ENCODE measurements around the gene CCR7. TPM values are rescaled to one million over a fixed set of nuclear protein-coding genes. Genes with fewer than 3 reads are reported as not detected.

CCR7 gene, protein sequence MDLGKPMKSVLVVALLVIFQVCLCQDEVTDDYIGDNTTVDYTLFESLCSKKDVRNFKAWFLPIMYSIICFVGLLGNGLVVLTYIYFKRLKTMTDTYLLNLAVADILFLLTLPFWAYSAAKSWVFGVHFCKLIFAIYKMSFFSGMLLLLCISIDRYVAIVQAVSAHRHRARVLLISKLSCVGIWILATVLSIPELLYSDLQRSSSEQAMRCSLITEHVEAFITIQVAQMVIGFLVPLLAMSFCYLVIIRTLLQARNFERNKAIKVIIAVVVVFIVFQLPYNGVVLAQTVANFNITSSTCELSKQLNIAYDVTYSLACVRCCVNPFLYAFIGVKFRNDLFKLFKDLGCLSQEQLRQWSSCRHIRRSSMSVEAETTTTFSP
- total RNA-seq, result 0.05 TPM in 1 of 2 replicates, not detected in the other

DNA sequence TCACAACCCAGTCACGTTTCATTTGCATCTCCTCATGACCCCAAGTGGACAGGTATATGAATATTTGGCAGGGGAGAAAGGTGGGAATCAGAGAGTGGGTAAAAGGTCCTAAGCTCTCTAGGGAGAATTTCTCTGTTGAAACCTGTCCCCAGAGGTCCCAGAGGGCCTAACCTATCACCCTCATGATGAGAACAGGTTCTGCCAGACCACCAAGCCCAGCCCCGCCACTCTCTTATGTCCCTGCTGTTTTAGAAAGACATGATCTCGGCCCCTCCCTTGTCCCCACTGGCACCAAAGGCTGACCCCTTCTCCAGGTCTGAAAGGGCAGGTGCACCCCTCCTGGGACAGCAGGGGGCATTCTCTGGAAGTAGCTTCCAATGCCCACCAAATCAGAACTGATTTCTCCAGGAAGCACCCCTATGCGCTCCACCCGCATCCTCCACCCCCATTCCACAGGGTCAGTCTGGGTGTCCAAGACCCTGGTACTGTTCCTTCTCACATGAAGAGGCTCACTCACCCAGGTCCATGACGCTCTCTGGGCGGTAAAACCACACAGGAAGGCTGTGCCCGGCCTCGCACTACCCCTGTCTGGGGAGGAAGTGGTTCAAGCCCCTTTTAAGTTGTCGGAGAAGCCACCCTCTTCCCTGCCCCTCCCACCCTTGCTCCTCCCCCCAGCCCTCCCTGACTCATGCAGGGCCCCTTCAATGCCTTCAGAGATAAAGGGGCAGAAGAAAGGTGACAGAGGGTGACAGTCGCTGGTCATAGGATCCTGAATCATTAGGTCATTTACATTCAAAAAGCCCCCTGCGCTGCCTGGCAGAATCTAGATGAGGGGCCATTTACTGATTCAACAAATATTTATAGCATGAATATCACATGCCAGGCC, at the start of gene CCR7:
Gene CCR7, minus strand, starts transcription at position 590 of the 886 bp plus-strand sequence. Its CDS starts 63 bp downstream, at position 527.
- no peak for DNase-seq (ENCODE audit: extremely low read depth, low read depth, low spot score)

GRCh38 chr17:40614431-40615067, 49.3 kb upstream of the CCR7 start:
- DNase-seq (ENCODE audit: extremely low read depth, low read depth, low spot score), result no peak

- DNase-seq (ENCODE audit: extremely low read depth, low read depth, low spot score), result no peak
Observed at GRCh38 chr17:40613467-40614154, 48.3 kb upstream of the CCR7 start.

GRCh38 chr17:40612599-40613244, 47.5 kb upstream of the CCR7 start:
- DNase-seq (ENCODE audit: extremely low read depth, low read depth, low spot score), result no peak

DNA sequence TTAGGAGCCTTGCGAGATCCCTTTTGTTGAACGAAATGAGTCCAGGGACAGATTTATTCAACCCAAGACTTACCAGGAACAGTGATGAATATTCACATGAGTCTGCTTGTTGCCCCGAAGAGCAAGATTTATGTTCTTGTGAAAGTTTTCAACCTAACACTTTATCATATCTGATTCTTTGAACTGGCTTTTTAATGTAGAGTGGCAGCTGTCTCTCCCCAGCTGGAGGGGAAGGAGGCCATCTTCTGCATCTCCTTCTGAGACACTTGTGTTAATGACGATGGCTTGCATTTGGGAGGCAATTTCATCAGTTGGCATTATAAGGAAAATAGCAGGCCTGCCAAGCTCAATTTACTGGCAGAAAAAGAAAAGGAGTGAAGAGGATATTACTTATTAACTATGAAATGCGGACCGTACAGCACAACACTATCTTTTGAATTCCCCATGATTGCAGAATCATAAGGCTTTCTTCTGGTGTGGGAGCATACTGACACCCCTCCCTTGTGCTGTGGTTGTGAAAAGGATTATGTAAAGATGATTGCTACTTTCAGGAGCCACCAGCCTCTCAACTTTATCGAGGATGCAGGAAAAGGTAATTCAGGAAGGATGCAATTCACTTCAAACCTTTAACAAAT, 46.7 kb upstream of the CCR7 start:
- DNase-seq (ENCODE audit: extremely low read depth, low read depth, low spot score), result no peak

GRCh38 chr17:40610359-40610758, 45.1 kb upstream of the CCR7 start:
- DNase-seq (ENCODE audit: extremely low read depth, low read depth, low spot score), result no peak

- DNase-seq (ENCODE audit: extremely low read depth, low read depth, low spot score), result no peak
Observed at GRCh38 chr17:40608061-40608581, 42.8 kb upstream of the CCR7 start.

- no peak for DNase-seq (ENCODE audit: extremely low read depth, low read depth, low spot score)
Observed at GRCh38 chr17:40607641-40608040, 42.4 kb upstream of the CCR7 start.

DNA sequence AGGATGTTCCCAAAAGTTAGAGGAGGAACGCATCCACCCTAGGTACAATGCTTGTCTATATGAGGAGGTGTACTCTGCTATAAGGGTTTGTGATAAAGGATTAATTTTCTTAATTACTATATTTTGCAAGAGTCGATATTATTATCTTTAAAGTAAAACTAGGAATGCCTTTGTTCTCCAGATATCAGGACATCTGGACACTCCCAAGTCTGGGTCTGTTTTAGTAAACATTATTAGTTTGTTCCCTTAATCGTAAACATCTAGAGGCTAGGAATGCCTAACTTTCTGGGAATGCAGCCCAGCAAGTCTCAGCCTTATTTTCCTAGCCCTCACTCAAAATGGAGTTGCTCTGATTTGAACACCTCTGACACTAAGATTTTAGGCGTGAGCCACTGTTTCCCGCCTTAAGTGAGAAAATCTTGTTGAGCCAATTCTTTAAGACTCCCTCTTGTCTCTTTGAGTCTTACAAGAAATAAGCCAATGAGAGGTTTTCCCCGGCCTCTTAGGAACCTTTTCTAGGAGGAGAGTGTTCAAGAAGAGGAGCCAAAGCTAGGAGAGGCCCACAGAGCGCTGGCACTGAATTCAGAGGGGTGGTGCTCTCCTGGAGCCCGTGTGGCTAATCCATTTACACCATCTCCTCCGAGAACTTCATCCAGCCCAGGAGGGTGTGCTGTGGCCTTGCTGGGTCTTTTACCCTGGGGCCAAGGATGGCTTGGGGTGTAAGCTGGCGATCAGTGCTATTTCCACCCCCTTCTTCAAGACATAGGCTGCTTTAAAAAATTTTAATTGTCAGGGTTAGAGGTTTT, 41.5 kb upstream of the CCR7 start:
- DNase-seq (ENCODE audit: extremely low read depth, low read depth, low spot score), result no peak

DNA sequence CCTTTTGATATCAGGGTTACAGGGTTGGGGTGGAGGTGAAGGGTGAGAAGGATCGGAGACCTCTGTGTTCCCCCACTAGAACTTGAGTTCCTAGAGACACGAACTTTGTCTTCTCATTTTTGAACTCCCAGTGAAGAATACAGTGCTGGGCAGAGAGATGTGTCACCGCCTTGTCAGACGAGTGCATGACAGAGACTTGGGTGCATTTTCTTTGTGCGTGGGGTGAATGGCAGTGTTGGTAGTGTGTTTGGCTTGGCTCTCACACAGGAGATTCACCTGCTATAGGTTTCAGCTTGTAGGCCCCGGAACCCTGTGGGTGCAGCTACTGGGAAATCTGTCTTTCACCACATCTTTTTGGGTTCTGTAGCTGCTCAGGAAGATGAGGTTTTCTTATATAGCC, 40.0 kb upstream of the CCR7 start:
- DNase-seq (ENCODE audit: extremely low read depth, low read depth, low spot score), result no peak

GRCh38 chr17:40604327-40605080, 39.2 kb upstream of the CCR7 start:
- DNase-seq (ENCODE audit: extremely low read depth, low read depth, low spot score), result no peak

DNA sequence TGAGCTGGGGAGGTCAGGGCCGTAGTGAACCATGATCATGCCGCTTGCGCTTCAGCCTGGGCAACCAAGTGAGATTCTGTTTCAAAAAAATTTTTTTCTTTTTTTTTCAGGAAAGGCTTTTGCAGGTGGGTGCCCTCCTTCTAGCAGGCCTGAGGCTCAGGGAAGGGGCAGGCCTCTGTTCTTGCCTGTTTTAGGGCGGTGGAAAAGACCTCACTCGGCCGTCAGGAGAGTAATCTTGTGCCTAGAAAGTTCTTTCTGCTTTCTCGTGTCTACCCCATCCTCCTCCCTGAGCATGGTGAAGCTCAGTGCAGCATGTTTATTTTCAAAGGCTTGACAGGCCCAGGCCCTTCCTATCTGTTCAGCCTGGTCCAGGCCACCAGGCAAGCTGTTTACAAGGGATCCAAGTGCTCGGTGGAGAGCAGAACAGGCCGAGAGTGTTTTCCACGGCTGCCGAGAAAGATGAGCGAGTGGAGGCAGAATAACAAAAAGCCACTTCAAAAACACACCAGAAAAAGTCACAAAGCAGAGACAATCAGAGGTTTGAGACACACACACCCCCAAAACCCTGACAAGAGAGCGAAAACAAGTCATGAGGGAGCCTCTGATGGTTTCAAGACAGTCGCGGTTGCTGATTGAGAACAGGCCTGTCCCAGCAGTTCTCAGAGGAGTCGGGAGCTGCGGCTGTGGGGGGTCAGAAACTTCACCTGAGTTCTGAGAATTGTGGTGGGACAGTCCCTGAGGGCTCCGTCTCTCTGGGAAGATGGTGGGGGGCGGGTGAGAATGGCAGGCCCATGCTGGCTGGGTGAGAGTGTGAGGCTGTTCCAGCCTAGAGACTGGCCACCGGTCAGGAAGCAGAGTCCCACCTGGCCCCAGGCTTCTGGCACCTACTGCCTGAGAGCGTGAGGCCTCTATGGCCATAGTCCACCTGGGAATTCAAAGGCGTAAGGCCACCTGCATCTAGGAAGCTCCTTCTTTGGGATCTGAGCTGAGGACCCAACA, 37.5 kb upstream of the CCR7 start:
- no peak for DNase-seq (ENCODE audit: extremely low read depth, low read depth, low spot score)

- DNase-seq (ENCODE audit: extremely low read depth, low read depth, low spot score), result no peak
Observed at GRCh38 chr17:40600486-40601046, 35.3 kb upstream of the CCR7 start.

- no peak for DNase-seq (ENCODE audit: extremely low read depth, low read depth, low spot score)
Observed at GRCh38 chr17:40599468-40599763, 34.1 kb upstream of the CCR7 start.

DNA sequence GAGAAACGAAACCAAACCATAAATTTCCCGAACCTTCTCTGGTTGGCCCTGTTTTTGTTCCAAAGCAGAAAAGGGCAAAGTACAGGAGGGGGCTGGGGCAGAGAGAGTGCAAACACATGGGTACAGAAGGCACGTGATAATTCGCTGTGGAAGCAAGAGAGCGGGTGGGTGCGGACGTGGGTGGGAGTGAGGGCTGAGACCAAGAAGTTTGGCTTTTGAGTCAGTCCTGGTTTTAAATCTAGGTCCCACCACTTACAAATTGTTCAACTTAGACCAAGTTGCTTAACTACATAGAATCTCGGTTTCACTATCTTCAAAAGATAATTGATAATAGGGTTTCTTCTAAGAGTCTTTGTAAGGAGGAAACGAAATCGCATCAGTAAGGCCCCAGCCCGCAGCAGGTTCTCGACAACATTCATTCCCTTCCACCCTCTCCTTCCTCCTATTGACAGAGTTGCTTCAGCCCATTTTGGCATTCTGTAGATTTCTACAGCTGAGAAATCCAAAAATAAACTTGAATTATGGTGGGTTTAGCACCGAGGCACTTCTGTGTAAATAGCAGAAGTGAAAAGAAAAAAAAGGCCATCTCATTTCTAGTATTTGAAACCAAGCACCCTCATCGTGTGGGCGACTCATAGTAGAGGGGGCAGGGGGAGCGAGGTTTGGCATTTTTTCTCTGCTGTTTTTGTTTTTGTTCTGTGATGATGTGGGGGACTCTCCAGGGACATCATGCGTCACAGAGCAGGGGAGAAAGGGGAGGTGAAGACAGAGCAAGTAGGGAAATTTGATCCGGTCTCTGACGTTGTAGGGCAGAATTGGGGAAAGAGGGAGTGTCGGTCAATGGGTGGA, 33.6 kb upstream of the CCR7 start:
- no peak for DNase-seq (ENCODE audit: extremely low read depth, low read depth, low spot score)

DNA sequence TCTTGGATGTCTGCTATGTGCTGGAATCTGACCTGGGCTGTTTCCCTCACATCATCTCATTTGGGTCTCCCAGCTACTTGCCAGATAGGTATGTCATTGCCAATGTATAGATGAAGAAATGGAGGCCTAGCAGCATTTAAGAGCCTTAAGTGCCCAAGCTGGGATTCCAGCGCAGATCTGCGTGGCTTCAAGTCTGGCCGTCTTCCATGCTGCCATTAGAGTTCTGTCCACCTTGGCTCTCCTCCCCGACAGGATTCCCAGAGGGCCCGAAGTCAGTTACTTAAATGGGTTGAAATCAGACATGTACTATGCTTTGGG, 33.0 kb upstream of the CCR7 start:
- no peak for DNase-seq (ENCODE audit: extremely low read depth, low read depth, low spot score)

All from glomerular endothelial cell (primary cell).